ENCODE data around the gene CD6.

DNA sequence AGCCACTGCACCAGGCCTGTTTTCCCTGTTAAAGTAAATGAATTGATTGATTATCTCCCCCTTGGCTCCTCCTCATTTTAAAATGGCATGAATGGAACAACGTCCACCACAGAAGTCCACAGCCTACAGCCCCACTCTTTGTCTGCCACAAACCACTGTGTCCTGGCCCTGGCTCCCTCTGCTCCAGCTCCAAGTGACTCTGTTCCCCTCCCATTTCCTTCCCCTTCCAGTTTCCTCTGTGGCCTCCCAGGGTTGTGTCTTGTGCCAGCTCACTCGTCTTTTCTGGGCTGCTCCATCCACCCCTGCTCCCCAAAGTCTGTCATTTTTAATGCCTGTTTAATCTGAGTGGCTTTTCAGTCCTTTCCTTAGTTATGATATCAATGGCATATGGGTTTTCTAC is 78.4 kb downstream of the CD6 start:
- TF ChIP-seq, protein P1, sequence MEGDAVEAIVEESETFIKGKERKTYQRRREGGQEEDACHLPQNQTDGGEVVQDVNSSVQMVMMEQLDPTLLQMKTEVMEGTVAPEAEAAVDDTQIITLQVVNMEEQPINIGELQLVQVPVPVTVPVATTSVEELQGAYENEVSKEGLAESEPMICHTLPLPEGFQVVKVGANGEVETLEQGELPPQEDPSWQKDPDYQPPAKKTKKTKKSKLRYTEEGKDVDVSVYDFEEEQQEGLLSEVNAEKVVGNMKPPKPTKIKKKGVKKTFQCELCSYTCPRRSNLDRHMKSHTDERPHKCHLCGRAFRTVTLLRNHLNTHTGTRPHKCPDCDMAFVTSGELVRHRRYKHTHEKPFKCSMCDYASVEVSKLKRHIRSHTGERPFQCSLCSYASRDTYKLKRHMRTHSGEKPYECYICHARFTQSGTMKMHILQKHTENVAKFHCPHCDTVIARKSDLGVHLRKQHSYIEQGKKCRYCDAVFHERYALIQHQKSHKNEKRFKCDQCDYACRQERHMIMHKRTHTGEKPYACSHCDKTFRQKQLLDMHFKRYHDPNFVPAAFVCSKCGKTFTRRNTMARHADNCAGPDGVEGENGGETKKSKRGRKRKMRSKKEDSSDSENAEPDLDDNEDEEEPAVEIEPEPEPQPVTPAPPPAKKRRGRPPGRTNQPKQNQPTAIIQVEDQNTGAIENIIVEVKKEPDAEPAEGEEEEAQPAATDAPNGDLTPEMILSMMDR (IDR thresholded peaks at IDR 0.05; ENCODE audit: borderline replicate concordance, extremely low read depth, low read length, poor library complexity, severe bottlenecking) = no peak
- no peak for TF ChIP-seq EZH2 (IDR thresholded peaks at IDR 0.05; ENCODE audit: borderline replicate concordance, low read depth, low read length, severe bottlenecking)

Data from DND-41 (cell line).